HepG2 (cell line): ENCODE results near the gene CCDC116. TPM values are rescaled to one million over a fixed set of nuclear protein-coding genes. Genes with fewer than 3 reads are reported as not detected.

Experiments
- AKAP8 ChIP-seq: sonication (generic); formaldehyde crosslinking; IDR thresholded peaks from 2 replicates; pipeline ENCODE4 v1.5.1; 2020; ENCODE audit warnings: mild to moderate bottlenecking, missing genetic modification reagents
- CAMTA2 ChIP-seq: sonication (generic); formaldehyde crosslinking; IDR thresholded peaks from 2 replicates; pipeline ENCODE4 v1.4.0; 2020; ENCODE audit warnings: mild to moderate bottlenecking, missing genetic modification reagents, borderline replicate concordance
- DNMT3B ChIP-seq: conservative IDR thresholded peaks from 2 replicates; pipeline ENCODE4 v1.6.1; 2016; ENCODE audit warnings: missing biosample characterization, control low read depth
- EZH2 ChIP-seq: conservative IDR thresholded peaks from 2 replicates; pipeline ENCODE4 v1.6.1; 2012; ENCODE audit warnings: mild to moderate bottlenecking, low read depth, low read length, moderate library complexity
- FOXO1 ChIP-seq: sonication (generic); formaldehyde crosslinking; IDR thresholded peaks from 2 replicates; pipeline ENCODE4 v1.4.0; 2020; ENCODE audit warnings: missing genetic modification reagents
- NAIF1 ChIP-seq: sonication (generic); formaldehyde crosslinking; IDR thresholded peaks from 2 replicates; pipeline ENCODE4 v1.5.0; 2020; ENCODE audit warnings: mild to moderate bottlenecking, missing genetic modification reagents, borderline replicate concordance
- NR2F1 ChIP-seq, 2 experiments: fragments of 450-650 bp in 1 of 2; formaldehyde crosslinking in 1 of 2; IDR thresholded peaks; 2 replicates each; pipeline versions ENCODE4 v1.5.0 to v1.6.1; 2016 to 2020; ENCODE audit warnings: mild to moderate bottlenecking in 1 of 2, missing compliant biosample characterization in 1 of 2, missing genetic modification reagents in 1 of 2, moderate library complexity in 1 of 2
- NR3C1 ChIP-seq: sonication (generic); formaldehyde crosslinking; IDR thresholded peaks from 2 replicates; pipeline ENCODE4 v1.4.0; 2020; ENCODE audit warnings: missing genetic modification reagents
- RBAK ChIP-seq: sonication (generic); formaldehyde crosslinking; IDR thresholded peaks from 2 replicates; pipeline ENCODE4 v1.5.1; 2020; ENCODE audit warnings: mild to moderate bottlenecking, missing genetic modification reagents
- SRSF9 ChIP-seq: fragments of 200-400 bp; formaldehyde crosslinking; IDR thresholded peaks from 2 replicates; pipeline ENCODE4 v1.6.1; 2018; ENCODE audit warnings: borderline replicate concordance, mild to moderate bottlenecking, low read depth, low read length; ENCODE audit not compliant: insufficient read depth, poor library complexity, severe bottlenecking
- SYNCRIP ChIP-seq: fragments of 200-400 bp; formaldehyde crosslinking; IDR thresholded peaks from 2 replicates; pipeline ENCODE4 v1.6.1; 2018; ENCODE audit warnings: mild to moderate bottlenecking, low read depth, low read length; ENCODE audit not compliant: insufficient read depth
- ZBTB7B ChIP-seq: sonication (generic); formaldehyde crosslinking; IDR thresholded peaks from 2 replicates; pipeline ENCODE4 v1.4.0; 2020; ENCODE audit warnings: missing genetic modification reagents
- ZNF451 ChIP-seq: sonication (generic); formaldehyde crosslinking; IDR thresholded peaks from 2 replicates; pipeline ENCODE4 v1.5.0; 2020; ENCODE audit warnings: mild to moderate bottlenecking, missing genetic modification reagents
- ZNF619 ChIP-seq: sonication (generic); formaldehyde crosslinking; IDR thresholded peaks from 2 replicates; pipeline ENCODE4 v1.4.0; 2020; ENCODE audit warnings: mild to moderate bottlenecking, missing genetic modification reagents
- ZSCAN31 ChIP-seq: sonication (generic); formaldehyde crosslinking; IDR thresholded peaks from 2 replicates; pipeline ENCODE4 v1.5.0; 2020; ENCODE audit warnings: low read depth, mild to moderate bottlenecking, missing genetic modification reagents
- polyA plus RNA-seq, 8 experiments: library from polyadenylated mRNA; depleted of rRNA in 3 of 8; stranded (reverse) in 7 of 8; unstranded in 1 of 8; fragments of >200 nt; fragmentation: Illumina TruSeq in 4 of 8; extraction: Trizol in 4 of 8; gene quantifications; 2 replicates each; pipeline versions ENCODE4 v1.2.1 to v1.2.3, GENCODE V29; 2011 to 2016; ENCODE audit warnings: low read depth in 4 of 8, missing spikeins in 1 of 8, mixed read lengths in 1 of 8; ENCODE audit not compliant: insufficient read depth in 1 of 8
- total RNA-seq, 5 experiments: library from RNA; depleted of rRNA; stranded (reverse); fragments of >200 nt; fragmentation: Illumina TruSeq; extraction: Trizol; gene quantifications; 2 replicates each; pipeline ENCODE4 v1.2.3, GENCODE V29; 2016; ENCODE audit warnings: low read depth in 1 of 5
- TF ChIP-seq, protein P1 (sequence below): sonication (generic); formaldehyde crosslinking; IDR thresholded peaks from 2 replicates; pipeline ENCODE4 v1.4.0; 2020; ENCODE audit warnings: missing genetic modification reagents
- TF ChIP-seq, protein P2 (sequence below): sonication (generic); formaldehyde crosslinking; IDR thresholded peaks from 2 replicates; pipeline ENCODE4 v1.8.0; 2022; ENCODE audit warnings: missing genetic modification reagents, mild to moderate bottlenecking, inconsistent platforms, borderline replicate concordance
- TF ChIP-seq, protein P3 (sequence below): sonication (generic); formaldehyde crosslinking; IDR thresholded peaks from 2 replicates; pipeline ENCODE4 v1.4.0; 2020; ENCODE audit warnings: missing genetic modification reagents
- TF ChIP-seq, protein P4 (sequence below): sonication (generic); formaldehyde crosslinking; IDR thresholded peaks from 2 replicates; pipeline ENCODE4 v1.4.0; 2020; ENCODE audit warnings: missing genetic modification reagents

Gene CCDC116
- total and polyA plus RNA-seq, 2 of the 13 experiments (the other 11 are each of a cell fraction or from before 2014, with no cell fraction given), result 0.15 to 0.33 TPM

DNA sequence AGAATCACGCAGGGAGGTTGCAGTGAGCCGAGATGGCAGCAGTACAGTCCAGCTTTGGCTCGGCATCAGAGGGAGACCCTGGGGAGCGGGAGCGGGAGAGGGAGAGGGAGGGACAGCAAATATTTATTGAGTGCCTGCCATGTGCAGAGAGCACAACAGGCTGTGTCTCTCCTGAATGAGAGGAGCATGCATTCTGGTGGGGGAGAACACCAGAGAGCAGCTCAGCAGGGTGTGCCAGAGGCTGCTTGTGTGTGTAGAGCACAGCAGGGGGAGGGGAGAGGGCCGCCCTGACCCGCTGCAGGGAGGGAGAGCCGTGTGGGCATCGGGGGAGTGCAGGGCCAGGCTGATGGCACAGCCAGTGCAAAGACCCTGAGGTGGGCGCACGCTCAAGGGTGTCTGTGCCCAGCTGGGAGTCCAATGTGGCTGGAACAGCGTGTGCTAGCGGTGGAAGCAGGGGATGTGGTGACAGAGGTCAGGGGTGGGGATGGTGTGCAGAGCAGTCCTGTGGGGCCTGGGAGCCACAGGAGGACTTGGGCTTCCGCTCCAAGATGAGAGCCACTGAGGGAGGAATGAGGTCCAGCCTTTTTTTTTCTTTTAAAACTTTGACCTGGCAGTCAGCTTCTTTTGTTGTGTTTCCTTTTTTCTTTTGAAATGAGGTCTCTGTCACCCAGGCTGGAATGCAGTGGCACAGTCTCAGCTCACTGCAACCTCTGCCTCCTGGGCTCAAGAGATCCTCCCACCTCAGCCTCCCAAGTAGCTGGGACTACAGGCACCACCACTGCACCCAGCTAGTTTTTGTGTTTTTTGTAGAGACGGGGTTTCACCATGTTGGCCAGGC lies 45.3 kb downstream of the CCDC116 start (continued):
- TF ChIP-seq, protein P1, sequence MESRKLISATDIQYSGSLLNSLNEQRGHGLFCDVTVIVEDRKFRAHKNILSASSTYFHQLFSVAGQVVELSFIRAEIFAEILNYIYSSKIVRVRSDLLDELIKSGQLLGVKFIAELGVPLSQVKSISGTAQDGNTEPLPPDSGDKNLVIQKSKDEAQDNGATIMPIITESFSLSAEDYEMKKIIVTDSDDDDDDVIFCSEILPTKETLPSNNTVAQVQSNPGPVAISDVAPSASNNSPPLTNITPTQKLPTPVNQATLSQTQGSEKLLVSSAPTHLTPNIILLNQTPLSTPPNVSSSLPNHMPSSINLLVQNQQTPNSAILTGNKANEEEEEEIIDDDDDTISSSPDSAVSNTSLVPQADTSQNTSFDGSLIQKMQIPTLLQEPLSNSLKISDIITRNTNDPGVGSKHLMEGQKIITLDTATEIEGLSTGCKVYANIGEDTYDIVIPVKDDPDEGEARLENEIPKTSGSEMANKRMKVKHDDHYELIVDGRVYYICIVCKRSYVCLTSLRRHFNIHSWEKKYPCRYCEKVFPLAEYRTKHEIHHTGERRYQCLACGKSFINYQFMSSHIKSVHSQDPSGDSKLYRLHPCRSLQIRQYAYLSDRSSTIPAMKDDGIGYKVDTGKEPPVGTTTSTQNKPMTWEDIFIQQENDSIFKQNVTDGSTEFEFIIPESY (CRISPR knock-in tag), result peak; percentile 91
- TF ChIP-seq ZNF619, result peak; percentile 88; the same call in 1 of the 2 replicates
- peak; percentile 76; the same call in 1 of the 2 replicates for TF ChIP-seq RBAK (CRISPR knock-in tag)
- TF ChIP-seq SRSF9, result no peak
- TF ChIP-seq, protein P2, sequence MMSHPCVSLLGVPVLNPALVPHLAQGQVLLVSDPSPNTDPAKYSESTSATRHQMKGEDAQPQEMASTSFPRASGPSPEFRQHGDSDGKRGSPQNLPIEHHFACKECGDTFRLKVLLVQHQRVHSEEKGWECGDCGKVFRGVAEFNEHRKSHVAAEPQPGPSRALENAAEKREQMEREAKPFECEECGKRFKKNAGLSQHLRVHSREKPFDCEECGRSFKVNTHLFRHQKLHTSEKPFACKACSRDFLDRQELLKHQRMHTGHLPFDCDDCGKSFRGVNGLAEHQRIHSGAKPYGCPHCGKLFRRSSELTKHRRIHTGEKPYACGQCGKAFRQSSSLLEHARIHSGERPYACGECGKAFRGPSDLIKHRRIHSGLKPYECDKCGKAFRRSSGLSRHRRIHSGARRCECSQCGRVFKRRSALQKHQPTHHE (CRISPR knock-in tag), result no peak
- no peak for TF ChIP-seq NR3C1 (CRISPR knock-in tag)
- TF ChIP-seq DNMT3B (CRISPR knock-in tag), result no peak
- TF ChIP-seq FOXO1 (CRISPR knock-in tag), result peak; percentile 75
- TF ChIP-seq NAIF1 (CRISPR knock-in tag), result no peak
- TF ChIP-seq NR2F1 (CRISPR knock-in tag; IDR thresholded peaks at IDR 0.05), result 0 out of 4 replicates have a peak, but pooled peaks of 1 of the 2 experiments have one; percentile 12
- TF ChIP-seq ZSCAN31, result 0 out of 2 replicates have a peak, but pooled peaks have one; percentile 56
- TF ChIP-seq, protein P3, sequence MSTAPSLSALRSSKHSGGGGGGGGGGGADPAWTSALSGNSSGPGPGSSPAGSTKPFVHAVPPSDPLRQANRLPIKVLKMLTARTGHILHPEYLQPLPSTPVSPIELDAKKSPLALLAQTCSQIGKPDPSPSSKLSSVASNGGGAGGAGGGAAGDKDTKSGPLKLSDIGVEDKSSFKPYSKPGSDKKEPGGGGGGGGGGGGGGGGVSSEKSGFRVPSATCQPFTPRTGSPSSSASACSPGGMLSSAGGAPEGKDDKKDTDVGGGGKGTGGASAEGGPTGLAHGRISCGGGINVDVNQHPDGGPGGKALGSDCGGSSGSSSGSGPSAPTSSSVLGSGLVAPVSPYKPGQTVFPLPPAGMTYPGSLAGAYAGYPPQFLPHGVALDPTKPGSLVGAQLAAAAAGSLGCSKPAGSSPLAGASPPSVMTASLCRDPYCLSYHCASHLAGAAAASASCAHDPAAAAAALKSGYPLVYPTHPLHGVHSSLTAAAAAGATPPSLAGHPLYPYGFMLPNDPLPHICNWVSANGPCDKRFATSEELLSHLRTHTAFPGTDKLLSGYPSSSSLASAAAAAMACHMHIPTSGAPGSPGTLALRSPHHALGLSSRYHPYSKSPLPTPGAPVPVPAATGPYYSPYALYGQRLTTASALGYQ (CRISPR knock-in tag), result no peak
- TF ChIP-seq ZBTB7B, result 0 out of 2 replicates have a peak, but pooled peaks have one; percentile 47
- TF ChIP-seq AKAP8 (CRISPR knock-in tag), result peak; percentile 80; the same call in 1 of the 2 replicates
- TF ChIP-seq, protein P4, sequence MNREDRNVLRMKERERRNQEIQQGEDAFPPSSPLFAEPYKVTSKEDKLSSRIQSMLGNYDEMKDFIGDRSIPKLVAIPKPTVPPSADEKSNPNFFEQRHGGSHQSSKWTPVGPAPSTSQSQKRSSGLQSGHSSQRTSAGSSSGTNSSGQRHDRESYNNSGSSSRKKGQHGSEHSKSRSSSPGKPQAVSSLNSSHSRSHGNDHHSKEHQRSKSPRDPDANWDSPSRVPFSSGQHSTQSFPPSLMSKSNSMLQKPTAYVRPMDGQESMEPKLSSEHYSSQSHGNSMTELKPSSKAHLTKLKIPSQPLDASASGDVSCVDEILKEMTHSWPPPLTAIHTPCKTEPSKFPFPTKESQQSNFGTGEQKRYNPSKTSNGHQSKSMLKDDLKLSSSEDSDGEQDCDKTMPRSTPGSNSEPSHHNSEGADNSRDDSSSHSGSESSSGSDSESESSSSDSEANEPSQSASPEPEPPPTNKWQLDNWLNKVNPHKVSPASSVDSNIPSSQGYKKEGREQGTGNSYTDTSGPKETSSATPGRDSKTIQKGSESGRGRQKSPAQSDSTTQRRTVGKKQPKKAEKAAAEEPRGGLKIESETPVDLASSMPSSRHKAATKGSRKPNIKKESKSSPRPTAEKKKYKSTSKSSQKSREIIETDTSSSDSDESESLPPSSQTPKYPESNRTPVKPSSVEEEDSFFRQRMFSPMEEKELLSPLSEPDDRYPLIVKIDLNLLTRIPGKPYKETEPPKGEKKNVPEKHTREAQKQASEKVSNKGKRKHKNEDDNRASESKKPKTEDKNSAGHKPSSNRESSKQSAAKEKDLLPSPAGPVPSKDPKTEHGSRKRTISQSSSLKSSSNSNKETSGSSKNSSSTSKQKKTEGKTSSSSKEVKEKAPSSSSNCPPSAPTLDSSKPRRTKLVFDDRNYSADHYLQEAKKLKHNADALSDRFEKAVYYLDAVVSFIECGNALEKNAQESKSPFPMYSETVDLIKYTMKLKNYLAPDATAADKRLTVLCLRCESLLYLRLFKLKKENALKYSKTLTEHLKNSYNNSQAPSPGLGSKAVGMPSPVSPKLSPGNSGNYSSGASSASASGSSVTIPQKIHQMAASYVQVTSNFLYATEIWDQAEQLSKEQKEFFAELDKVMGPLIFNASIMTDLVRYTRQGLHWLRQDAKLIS, result no peak
- TF ChIP-seq CAMTA2 (CRISPR knock-in tag), result no peak
- TF ChIP-seq ZNF451, result no peak; the same call in 1 of the 2 replicates
- no peak for TF ChIP-seq SYNCRIP
- no peak for TF ChIP-seq EZH2
